ENCODE results near the gene ATMIN.

Gene ATMIN

DNA sequence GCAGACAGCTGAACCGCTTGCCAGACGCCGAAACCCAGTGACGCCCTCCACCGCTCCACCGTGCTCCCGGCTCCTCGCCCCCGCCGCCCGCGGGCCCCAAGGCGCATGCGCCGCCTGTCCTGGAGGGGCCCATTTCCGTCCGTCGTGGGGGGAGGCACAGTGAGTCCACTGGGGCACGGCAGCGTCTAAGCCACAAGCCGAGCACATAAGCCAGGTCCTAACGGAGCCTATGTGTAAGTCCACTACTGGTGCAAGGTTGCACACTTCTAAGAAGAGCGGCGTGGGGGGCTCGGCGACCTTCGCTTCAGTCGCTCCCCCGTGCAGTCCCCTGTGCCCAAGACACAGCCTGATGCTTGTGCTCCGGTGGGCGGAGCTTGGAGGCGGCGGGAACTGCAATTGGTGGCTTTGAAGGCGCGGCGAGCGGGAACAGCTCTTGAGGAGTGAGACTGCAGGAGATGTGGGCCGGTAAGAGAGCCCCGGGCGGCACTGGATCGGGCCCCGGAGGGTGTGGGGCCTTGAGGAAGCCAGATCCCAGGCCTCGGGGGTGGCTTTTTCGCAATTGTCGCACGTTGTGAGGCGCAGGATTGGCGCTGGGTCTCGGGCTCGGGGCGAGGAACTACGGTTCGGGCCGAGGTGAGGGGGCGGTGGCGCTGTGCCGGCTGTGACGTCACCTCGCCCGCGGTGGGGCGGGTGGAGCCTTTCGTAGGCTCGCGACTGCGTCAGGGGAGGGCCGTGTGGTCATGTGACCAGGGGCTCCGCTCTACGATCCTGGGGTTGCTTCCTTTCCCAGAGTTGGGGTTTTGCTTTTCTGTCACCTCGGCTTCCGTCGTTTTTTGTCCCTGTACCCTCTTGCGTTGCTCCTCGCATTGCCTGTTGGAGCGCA is 28.6 kb upstream of the ATMIN start, which contains the start of the genes CENPN and CMC2:
TSS of gene CENPN (plus strand) at position 402 of the 883 bp plus-strand sequence. CDS start 4,726 bp downstream, outside the sequence.
TSS of gene CMC2 (minus strand) at position 73 of the 883 bp plus-strand sequence. CDS start 9,491 bp downstream, outside the sequence.
- DNase-seq = peak; percentile 85

DNA sequence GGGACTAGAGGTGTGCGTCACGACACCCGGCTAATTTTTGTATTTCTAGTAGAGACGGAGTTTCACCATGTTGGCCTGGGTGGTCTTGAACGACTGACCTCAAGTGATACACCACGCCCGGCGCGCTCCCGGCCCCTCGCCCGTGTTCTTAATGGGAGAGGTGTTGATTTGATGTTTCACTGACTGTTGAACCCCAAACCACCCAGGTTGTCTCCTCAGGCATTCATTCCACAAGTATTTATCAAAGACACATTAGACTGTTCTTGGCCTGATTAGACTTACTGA is 27.2 kb upstream of the ATMIN start:
- DNase-seq = no peak

DNA sequence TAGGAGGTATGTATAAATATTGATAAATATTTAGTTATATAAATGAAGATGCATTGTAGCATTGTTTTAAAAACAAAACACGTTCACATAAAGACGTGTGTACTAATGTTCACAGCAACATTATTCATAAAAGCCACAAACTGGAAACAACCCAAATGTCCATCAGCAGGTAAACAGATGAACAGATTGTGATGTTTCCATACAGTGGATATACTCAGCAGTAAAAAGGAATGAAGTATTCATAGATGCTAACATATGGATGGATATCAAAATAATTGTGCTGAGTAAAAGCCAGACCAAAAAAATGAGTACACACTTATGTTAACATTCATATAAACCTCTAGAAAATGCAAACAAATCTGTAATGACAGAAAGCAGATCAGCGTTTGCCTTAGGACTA is 22.7 kb upstream of the ATMIN start:
- DNase-seq = no peak

DNA sequence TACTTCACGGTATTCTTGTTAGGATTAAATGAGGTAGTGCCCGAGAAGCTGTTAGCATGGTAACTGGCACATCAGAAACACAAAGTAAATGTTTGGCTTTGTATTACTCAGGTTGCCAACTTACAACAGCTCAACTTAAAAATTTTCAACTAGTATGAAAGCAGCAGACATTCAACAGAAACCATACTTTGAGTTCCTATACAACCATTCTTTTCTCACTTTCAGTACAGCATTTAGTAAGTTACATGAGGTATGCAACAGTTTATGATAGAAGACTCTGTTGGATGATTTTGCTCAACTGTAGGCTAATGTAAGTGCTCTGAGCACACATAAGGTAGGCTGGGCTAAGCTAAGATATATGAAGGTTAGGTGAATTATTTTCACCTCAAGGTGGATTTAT is 21.0 kb upstream of the ATMIN start:
- no peak for DNase-seq

DNA sequence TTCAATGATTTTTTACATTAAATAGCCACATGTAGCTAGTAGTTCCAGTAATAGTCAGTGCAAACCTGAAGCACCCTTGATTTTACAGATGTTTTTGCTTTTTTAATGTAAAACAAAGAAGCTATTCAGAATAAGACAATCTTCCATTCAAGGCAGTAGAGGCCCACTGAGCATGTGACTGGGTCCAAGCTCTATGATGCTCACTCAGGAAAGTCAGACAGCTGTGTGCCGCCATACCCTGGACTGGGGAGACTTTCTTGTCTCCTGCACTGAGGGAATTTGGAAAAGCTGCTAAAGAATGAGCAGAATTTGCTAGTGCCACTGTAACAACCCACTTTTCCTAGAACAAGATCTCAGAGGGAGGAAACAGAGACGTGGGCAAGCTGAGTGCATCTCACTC is 17.1 kb upstream of the ATMIN start:
- no peak for DNase-seq

DNA sequence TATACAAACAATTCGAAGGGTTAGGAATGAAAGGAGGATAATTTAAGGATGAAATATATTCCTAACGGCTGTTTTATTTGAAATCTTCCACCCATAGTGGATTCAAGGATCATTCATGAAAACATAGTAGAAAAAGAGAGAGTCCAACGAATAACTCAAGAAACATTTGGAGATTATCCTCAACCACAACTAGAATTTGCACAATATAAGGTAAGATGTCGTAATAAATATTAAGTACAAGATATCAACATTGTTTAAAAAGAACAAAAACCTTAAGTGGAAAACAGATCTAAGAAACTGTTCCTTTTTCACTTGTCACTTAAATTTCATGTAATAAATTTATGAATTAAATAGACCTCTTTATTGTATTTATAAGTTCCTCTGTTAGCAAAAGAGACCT is 9.2 kb upstream of the ATMIN start:
- DNase-seq = no peak

DNA sequence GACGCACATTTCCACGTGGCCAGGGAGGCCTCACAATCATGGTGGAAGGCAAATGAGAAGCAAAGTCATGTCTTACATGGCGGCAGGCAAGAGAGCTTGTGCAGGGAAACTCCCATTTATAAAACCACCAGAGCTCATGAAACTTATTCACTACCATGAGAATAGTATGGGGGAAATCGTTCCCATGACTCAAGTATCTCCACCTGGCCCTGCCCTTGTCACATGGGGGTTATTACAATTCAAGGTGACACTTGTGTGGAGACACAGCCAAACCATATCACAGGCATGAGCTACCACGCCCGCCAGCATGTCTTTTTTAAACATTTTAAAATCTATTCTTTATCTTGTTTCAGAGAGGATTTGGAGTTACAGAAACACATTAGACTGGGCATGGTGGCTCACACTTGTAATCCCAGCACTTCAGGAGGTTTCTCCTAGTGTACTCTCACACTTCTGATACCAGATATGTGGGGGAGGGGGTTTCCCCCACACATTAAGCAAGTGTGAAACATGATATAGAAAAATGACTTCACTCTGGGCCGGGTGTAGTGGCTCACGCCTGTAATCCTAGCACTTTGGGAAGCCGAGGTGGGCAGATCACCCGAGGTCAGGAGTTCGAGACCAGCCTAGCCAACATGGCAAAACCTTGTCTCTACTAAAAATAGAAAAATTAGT is 5.6 kb upstream of the ATMIN start:
- DNase-seq = no peak

DNA sequence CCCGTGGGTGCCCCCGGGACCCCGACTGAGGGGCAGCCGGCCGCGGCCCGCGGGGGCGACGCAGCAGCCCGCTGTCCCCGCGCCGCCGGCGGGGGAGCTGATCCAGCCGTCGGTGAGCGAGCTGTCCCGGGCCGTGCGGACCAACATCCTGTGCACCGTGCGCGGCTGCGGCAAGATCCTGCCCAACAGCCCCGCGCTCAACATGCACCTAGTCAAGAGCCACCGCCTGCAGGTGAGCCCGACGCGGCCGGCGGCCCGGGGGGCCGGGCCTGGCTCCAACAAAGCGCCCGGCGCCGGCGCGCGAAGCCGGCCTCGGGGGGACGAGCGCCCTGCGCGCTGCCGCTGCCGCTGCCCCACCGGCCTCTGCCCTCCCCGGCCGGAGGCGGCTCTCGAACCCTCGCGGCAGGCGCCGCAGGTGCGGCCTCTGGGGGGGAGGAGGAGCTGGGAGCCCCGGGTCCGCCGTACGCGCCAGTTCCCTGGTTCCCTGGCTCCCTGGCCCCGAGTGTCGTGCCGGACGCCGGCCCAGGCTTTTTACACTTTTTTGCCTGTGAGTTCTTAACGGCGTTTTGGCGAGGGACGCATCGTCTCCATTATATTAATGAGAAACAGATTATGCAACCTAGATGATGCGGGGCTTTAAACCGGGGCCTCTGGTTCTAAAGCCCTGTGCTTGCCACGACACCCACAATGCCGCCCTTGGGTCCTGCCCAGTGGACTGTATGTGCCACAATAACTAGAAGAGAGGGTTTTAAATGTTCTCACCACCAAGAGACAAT is 521 bp downstream of the ATMIN start:
- DNase-seq = no peak

DNA sequence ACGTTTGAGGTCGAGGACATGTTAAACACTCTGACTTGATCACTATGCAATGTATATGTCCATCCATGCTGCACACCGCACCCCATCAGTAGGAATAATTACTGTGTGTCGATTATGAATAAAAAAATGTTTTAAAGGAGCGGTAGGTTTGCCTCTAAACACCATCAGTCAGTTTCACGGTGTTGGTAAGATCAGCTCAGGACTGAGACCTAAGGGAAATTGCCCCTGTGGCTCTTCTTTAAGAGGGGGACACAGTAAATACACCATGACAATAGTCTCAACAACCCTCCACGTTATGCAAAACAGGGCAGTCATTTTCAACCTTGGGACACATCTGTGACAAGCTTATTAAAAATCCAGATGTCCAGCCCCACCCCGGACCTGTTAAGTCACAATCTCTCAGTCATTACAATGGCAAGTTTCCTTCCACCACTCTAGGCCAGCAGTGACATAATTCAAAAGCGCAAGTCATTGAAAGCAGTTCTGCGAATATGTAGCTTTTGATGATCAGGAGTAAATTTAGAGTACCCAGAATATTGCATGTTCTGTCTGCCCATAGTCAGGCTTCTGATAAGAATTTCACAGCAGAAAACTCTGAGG is 1.2 kb downstream of the ATMIN start:
- DNase-seq = no peak

DNA sequence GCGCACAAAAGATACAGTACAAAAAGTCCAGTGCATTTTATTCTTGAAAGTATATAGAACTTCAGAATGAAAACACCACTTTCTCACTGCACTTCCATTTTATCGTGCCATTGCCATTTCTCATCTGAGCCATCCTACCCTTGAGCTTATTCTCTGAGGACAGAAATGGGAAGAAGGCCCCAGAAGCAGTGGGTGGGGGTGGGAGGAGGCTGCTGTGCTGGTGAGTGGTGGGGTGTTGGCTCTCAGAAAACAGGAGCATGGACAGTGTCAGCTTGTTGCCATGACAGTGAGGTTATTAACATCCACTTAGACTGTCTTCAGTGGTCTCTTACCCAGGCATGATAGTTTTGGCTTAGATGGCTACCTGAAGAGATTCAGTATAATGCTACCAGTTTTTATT is 4.5 kb downstream of the ATMIN start:
- no peak for DNase-seq

DNA sequence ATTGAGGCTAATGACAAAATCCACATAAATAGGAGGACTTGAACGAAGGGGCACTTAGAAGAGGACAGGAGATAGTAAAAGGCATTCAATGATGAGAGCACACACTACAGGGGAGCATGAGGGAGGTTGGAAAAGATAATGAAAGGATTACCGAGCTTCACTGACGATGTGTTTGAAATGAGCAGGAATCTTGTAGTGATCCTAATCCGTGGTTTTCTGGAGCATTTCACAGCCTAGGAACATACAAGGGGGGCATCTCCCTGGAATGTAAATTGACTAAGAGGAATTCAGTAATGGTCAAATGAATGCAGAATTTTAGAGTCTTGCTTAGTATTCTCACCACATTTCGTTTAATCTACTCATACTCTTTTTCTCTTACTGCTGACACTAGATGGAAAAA is 5.2 kb downstream of the ATMIN start:
- DNase-seq = no peak

DNA sequence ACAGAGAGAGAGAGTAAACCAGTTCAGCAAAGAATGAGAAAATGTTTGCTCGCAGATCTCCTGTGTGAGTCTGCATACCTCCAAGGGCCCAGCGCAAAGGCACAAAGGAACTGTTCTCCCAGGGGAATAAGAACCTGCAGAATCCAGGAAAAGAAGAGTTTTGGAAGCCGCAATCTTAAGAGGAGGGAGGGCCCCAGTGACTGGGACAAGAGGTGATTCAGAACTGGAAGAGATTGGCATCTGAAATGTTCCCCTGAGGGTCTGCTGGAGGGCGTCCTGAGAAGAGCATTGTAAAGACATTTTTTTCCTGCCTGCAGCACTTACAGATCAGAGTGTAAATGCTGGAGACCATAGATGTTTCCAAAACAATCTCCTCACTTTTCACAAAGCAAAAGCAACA is 6.1 kb downstream of the ATMIN start:
- DNase-seq = no peak

DNA sequence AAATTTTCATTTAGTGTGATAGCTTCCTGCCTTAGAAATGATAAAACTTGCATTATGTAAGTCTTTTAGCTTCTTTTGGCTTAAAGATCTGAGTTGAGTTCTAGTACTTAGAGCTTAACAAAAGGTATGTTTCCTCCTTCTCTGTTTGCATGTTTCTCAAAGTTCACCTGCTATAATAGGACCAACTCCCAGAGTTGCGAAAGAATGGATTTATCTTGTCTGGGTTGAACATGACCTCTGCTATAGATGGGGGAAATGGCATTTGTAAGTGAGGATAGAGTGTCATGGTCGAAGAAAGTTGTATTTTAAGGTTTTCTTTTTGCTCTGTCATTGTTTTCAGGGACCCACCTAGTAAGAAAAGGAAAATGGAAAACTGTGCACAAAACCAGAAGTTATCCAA is 7.2 kb downstream of the ATMIN start:
- DNase-seq = no peak

DNA sequence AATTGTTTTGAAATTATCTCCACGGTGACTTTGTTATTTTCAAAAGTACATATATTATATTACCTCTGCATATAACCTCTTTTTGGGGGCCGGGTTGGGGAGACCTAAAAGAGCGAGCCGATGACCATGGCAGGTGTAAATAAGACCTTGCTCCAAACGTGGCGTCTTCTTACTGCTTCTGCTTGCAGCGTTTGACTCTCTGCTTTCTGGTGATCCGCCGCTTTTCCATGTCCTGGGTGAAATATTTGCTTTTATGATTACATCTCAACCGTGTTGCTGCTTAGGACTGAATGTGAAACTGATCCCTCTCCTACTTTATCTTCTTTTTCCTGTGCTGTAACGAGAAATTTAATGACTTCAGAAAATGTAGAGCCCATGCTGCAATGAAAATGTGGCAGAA is 18.1 kb downstream of the ATMIN start:
- no peak for DNase-seq

DNA sequence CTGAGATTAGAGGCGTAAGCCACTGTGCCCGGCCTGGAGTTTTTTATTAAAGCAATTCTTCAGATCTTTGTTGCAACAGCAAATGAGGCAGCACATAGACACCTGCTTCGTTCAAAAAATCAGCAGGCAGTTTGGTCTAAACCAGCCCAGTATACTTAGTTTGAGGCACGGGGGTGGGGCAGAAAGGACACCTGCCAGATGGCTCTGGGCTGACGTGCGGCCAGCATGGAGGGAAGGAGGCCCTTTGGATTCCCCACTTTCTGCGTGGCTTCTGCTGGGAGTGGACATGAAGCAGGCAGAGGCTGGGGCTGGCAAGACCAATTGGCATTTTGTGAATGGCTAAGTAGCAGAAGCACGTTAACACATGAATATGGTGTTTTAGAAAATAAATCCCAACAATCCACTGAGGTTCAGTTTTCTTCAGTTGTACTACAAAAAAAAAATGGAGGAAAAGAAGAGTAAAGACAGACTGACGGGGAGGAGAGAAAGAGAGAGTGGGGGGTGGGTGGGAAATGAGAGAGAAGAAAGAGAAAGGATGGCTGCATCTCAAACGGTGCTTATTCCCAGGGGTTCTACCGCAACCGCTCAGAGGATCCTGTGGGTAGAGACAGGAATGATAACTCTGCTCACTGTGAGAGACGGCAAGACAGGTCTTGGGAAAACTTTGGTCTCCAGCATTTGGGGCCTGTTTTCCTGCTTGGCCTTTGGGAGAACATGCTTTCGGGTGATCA is 25.1 kb downstream of the ATMIN start:
- no peak for DNase-seq

DNA sequence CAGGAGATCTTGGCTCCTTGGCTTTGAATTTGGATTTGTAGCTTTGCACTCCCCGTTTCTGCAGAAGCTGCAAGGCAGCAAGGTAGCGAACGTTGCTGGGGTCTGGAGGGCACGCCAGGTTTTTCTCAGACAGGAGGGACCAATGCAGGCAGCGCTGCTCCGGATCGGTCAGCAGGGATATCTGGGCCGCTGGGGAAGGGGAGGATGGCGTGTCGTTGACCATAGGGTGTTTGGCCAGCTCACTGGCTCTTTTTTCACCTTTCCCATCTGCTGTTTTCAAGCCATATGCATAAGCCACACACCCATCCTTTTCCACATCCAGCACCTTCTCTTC is 25.6 kb downstream of the ATMIN start:
- no peak for DNase-seq

DNA sequence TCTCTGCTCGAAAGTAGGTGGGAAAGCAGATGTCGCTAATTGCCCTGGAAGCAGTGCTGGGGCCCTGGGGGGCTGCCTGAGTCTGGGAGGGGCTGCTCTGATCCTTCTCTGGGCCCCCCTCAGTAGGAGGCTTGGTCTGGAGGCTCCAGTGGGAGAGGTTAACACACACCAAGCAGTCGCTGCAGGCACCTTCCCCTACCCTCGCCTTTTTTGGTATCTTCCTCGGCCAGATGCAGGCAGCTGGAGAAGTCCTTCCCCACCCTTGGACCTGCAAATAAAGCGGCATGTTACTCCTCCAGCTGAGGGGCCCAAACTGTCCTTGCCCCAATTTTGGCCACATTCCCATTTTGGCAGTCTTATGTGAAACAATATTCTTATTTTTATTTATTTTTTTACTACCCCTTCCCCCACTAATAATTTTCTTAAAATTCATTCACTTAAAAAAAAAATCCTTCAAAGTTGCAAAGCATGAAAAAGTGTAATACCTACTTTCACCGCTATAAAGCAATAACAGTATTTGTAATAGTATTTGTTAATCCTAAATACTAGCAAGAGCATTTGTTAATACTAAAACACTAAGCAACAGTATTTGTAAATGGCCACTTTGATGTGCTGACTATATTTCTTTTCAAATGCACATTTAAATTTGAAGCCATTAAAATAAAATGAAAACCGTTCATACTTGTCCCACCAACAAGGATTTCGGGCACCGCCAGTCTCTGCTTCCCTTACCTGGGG is 26.4 kb downstream of the ATMIN start:
- DNase-seq = no peak

DNA sequence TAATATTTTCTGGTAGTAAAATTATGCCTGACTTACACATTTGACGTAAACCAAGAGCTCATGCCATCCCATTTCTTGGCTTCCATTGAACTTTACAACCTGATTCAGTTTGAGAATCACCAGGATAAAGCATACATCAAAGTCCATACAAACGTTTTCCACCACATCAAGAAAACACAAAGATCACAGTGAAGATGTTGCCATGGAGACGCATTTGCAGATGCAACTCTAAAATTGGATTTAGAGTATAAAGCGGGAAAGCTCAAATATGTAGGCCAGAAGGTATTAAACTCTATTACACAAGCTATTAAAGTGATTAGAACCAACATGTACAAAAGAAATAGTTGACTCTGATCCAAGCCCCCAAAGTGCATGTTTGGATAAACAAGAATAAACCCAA is 31.0 kb downstream of the ATMIN start:
- no peak for DNase-seq

DNA sequence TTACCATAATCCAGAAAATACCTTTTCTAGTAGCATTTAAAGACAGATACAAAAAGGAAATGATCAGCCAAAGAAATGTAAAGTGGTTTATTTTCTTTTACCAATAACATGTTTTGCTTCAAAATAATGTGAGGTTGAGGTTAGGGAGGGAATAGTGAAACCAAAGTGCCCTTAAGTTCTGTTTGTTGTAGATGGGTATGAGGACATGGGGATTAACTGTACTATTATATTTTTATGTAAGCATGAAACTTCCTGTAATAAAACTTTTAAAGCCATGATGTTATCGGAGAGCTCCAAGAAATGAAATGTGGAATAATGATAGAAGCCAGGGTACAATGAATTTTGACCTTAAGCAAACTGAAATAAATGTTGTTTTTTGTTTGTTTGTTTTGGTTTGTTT is 31.5 kb downstream of the ATMIN start:
- no peak for DNase-seq

DNA sequence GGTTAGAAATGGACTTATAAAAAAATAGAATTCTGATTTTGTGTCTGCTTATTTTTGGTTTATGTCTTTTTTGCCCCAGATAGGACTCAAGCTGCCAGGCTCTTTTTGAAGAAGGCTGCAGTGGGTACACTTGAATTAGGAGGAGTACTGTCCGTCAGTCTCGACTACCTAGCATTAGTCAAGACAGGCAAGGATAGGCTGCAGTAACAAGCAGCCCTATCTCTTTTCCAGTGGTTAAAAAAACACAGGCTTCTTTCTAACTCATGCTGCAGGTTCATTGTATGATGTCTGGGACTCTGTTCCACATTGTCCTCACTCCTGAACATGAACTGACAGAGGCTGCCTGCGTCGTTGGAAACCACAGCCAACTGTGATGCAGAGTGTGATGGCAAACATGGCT is 33.4 kb downstream of the ATMIN start:
- DNase-seq = no peak

DNA sequence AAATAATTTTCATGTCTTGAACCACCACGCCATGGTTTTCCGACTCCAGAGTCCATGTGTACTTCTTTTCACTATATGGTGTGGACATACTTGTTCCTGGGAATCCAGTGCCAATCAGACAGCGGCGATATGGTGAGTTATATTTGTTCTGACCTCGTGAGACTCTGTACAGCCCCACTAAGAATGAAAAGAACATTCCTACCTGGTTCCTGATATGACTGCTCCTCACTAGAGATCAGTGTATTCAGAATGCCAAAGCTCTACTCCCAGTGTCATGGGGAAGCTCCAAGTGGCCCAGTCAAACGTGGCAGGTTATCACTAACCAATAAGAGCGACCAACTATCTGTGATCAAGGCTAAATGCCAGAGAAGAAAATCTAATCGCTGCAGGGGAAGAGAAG is 35.3 kb downstream of the ATMIN start:
- DNase-seq = no peak

DNA sequence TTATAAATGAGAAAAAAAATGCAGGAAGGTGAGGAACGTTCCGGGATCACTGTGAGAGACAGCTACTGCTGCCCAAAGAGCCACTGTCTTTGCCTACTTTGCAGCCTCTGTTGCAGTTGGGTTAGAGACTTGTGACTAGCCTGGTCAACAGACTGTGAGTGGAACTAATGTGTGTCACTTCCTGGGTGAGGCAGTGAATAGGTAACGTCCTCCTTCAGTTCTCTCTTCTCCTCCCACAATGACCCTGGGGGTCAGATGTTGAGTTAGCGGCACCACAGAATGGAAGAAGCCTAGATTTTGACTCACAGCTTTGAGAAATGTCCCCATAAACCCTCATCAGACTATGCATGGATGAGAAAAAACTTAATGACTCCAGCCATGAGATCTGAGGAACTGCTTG is 36.2 kb downstream of the ATMIN start:
- DNase-seq = no peak

Measured in NCI-H446 treated with DMSO at 0.1 percent for 48 hours (cell line).